ENCODE measurements around the gene IKBKE.

DNA sequence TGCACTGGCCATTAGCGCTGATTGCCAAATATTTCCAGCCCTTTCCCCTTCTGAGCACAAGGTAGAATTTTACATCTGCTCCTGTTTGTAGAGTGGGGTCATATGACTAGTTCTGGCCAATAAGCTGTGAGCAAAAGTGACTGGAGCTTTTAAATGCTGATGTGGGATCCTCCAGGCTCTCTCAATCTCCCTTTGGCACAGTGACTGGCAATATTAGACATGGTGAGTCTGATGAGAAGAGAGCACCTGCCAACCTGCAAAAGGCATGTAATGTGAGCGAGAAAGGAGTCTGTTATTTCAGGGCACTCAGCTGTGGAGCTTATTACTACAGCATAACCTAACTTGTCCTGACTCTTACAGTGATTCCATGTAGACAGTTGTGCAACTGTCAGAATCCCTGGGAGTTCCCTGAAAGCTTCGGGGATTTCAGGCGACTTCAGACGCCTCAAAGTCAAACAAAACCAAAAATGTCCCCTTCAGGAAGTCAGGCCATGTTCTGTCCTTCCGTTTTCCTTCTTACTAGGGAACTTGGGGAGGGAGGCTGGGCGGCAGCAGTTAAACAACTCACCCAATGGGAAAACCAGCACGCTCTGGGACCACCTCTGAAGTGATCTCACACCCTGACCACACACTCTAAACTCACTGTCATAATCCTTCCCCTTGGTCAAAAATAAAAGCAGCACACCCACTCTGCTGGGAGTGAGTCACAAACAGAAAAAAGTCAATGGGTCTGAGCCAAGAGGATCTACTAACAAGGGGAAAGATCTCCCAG, 33.5 kb downstream of the IKBKE start:
- TF ChIP-seq, protein P1, sequence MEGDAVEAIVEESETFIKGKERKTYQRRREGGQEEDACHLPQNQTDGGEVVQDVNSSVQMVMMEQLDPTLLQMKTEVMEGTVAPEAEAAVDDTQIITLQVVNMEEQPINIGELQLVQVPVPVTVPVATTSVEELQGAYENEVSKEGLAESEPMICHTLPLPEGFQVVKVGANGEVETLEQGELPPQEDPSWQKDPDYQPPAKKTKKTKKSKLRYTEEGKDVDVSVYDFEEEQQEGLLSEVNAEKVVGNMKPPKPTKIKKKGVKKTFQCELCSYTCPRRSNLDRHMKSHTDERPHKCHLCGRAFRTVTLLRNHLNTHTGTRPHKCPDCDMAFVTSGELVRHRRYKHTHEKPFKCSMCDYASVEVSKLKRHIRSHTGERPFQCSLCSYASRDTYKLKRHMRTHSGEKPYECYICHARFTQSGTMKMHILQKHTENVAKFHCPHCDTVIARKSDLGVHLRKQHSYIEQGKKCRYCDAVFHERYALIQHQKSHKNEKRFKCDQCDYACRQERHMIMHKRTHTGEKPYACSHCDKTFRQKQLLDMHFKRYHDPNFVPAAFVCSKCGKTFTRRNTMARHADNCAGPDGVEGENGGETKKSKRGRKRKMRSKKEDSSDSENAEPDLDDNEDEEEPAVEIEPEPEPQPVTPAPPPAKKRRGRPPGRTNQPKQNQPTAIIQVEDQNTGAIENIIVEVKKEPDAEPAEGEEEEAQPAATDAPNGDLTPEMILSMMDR (IDR thresholded peaks at IDR 0.05; ENCODE audit: extremely low read depth in 1 of 2, insufficient read depth in 1 of 2, low read depth in 1 of 2, low read length in 2 of 2) = no peak
- no peak for TF ChIP-seq POLR2AphosphoS5 (IDR thresholded peaks at IDR 0.05; ENCODE audit: insufficient read depth, low read depth, low read length)
- no peak for TF ChIP-seq POLR2A (IDR thresholded peaks at IDR 0.05; ENCODE audit: low read depth, low read length)
- TF ChIP-seq JUN (IDR thresholded peaks at IDR 0.05; ENCODE audit: borderline replicate concordance, insufficient read depth, insufficient read length, low read depth) = peak; percentile 5
- TF ChIP-seq GATA2 (IDR thresholded peaks at IDR 0.05; ENCODE audit: insufficient read depth, insufficient read length, low read depth, low read length) = no peak
- TF ChIP-seq, protein P2, sequence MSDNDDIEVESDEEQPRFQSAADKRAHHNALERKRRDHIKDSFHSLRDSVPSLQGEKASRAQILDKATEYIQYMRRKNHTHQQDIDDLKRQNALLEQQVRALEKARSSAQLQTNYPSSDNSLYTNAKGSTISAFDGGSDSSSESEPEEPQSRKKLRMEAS (IDR thresholded peaks at IDR 0.05; ENCODE audit: insufficient read depth, insufficient read length) = no peak
- no peak for TF ChIP-seq EZH2 (IDR thresholded peaks at IDR 0.05; ENCODE audit: borderline replicate concordance, low read depth, low read length, severe bottlenecking)
- no peak for TF ChIP-seq FOS (IDR thresholded peaks at IDR 0.05; ENCODE audit: borderline replicate concordance, insufficient read depth, low read length)
- TF ChIP-seq MYC (IDR thresholded peaks at IDR 0.05; ENCODE audit: low read depth, low read length) = no peak

Measured in endothelial cell of umbilical vein (primary cell).